ENCODE data around the gene ITGB8. TPM values are rescaled to one million over a fixed set of nuclear protein-coding genes. Genes with fewer than 3 reads are reported as not detected.

The ITGB8 gene
- total and polyA plus RNA-seq, 2 experiments from 2014 or later: 0.71 to 3.0 TPM

GRCh38 chr7:20299647-20300312, 30.9 kb upstream of the ITGB8 start:
- Histone ChIP-seq H3K4me2 (no peak overlapping the region), H3K4me1 (ENCODE audit: insufficient read depth) (no peaks in the 10 kb centered on the region), H3K27me3 (ENCODE audit: insufficient read depth) (no peaks in the 10 kb centered on the region), H3K36me3 (ENCODE audit: insufficient read depth) (no peaks in the 10 kb centered on the region), H3F3A (replicated peaks; ENCODE audit: low read depth) (no peaks in the 10 kb centered on the region), H3K27ac (ENCODE audit: low read depth) (no peak overlapping the region), H3K9me2 (ENCODE audit: insufficient read depth) (no peaks in the 10 kb centered on the region), H3K4me3 (no peak overlapping the region), H4K20me1 (replicated peaks; ENCODE audit: insufficient read depth) (no peaks in the 10 kb centered on the region), H2AFZ (no peak overlapping the region), H3K79me2 (replicated peaks; ENCODE audit: insufficient read depth) (no peaks in the 10 kb centered on the region)
- no peak overlapping the region for H3K27ac Mint-ChIP-seq
- no peak for DNase-seq (ENCODE audit: low spot score)
- no peaks in the 10 kb centered on the region for H3K4me1 Mint-ChIP-seq
- ATAC-seq: no peak
- H3K9me3 Mint-ChIP-seq: no peaks in the 10 kb centered on the region
- no peaks in the 10 kb centered on the region; the same call in 2 of the 3 replicates for H3K36me3 Mint-ChIP-seq (ENCODE audit: low read depth)
- H3K4me3 Mint-ChIP-seq: no peak overlapping the region
- TF ChIP-seq NANOG (IDR thresholded peaks at IDR 0.05; ENCODE audit: borderline replicate concordance) (no peak), STAT1 (IDR thresholded peaks at IDR 0.05; ENCODE audit: unreplicated experiment) (no peak), ZNF331 (CRISPR knock-in tag; IDR thresholded peaks at IDR 0.05; ENCODE audit: low read depth) (no peak), ETS1 (IDR thresholded peaks at IDR 0.05) (no peak), EZH2 (IDR thresholded peaks at IDR 0.05; ENCODE audit: low read depth, unreplicated experiment) (no peak), ZNF114 (CRISPR knock-in tag; IDR thresholded peaks at IDR 0.05) (no peak), POLR2AphosphoS5 (IDR thresholded peaks at IDR 0.05; ENCODE audit: low read depth) (no peak), JUNB (IDR thresholded peaks at IDR 0.05; ENCODE audit: unreplicated experiment) (no peak), EZH2phosphoT487 (IDR thresholded peaks at IDR 0.05; ENCODE audit: unreplicated experiment) (no peak), CREB1 (CRISPR knock-in tag; IDR thresholded peaks at IDR 0.05; ENCODE audit: low read depth) (no peak), ZNF462 (CRISPR knock-in tag; IDR thresholded peaks at IDR 0.05) (no peak)
- TF ChIP-seq, protein P1, sequence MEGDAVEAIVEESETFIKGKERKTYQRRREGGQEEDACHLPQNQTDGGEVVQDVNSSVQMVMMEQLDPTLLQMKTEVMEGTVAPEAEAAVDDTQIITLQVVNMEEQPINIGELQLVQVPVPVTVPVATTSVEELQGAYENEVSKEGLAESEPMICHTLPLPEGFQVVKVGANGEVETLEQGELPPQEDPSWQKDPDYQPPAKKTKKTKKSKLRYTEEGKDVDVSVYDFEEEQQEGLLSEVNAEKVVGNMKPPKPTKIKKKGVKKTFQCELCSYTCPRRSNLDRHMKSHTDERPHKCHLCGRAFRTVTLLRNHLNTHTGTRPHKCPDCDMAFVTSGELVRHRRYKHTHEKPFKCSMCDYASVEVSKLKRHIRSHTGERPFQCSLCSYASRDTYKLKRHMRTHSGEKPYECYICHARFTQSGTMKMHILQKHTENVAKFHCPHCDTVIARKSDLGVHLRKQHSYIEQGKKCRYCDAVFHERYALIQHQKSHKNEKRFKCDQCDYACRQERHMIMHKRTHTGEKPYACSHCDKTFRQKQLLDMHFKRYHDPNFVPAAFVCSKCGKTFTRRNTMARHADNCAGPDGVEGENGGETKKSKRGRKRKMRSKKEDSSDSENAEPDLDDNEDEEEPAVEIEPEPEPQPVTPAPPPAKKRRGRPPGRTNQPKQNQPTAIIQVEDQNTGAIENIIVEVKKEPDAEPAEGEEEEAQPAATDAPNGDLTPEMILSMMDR (conservative IDR thresholded peaks at IDR 0.05; ENCODE audit: low read depth in 2 of 2): no peak
- TF ChIP-seq, protein P2, sequence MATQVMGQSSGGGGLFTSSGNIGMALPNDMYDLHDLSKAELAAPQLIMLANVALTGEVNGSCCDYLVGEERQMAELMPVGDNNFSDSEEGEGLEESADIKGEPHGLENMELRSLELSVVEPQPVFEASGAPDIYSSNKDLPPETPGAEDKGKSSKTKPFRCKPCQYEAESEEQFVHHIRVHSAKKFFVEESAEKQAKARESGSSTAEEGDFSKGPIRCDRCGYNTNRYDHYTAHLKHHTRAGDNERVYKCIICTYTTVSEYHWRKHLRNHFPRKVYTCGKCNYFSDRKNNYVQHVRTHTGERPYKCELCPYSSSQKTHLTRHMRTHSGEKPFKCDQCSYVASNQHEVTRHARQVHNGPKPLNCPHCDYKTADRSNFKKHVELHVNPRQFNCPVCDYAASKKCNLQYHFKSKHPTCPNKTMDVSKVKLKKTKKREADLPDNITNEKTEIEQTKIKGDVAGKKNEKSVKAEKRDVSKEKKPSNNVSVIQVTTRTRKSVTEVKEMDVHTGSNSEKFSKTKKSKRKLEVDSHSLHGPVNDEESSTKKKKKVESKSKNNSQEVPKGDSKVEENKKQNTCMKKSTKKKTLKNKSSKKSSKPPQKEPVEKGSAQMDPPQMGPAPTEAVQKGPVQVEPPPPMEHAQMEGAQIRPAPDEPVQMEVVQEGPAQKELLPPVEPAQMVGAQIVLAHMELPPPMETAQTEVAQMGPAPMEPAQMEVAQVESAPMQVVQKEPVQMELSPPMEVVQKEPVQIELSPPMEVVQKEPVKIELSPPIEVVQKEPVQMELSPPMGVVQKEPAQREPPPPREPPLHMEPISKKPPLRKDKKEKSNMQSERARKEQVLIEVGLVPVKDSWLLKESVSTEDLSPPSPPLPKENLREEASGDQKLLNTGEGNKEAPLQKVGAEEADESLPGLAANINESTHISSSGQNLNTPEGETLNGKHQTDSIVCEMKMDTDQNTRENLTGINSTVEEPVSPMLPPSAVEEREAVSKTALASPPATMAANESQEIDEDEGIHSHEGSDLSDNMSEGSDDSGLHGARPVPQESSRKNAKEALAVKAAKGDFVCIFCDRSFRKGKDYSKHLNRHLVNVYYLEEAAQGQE (IDR thresholded peaks at IDR 0.05; ENCODE audit: unreplicated experiment): no peak
- no peaks in the 10 kb centered on the region for H3K27me3 Mint-ChIP-seq (ENCODE audit: insufficient read depth, low read depth, poor library complexity)

All from GM23338 (cell line).